OCI-LY1 (cell line): ENCODE data around the gene CASQ2.

Source experiments
- EZH2 ChIP-seq: fragments of 200-600 bp; sonication (generic), shearing (Covaris generic); IDR thresholded peaks from 2 replicates; pipeline ENCODE4 v1.8.0; 2017; ENCODE audit warnings: borderline replicate concordance, mixed run types, mild to moderate bottlenecking, antibody characterized with exemption, low read length, moderate library complexity, mixed read lengths
- TF ChIP-seq, protein P1 (sequence below): fragments of 200-600 bp; sonication (generic), shearing (Covaris generic); IDR thresholded peaks from 2 replicates; pipeline ENCODE4 v1.5.1; 2017; ENCODE audit warnings: mild to moderate bottlenecking, antibody characterized with exemption, low read length, moderate library complexity, mixed read lengths

DNA sequence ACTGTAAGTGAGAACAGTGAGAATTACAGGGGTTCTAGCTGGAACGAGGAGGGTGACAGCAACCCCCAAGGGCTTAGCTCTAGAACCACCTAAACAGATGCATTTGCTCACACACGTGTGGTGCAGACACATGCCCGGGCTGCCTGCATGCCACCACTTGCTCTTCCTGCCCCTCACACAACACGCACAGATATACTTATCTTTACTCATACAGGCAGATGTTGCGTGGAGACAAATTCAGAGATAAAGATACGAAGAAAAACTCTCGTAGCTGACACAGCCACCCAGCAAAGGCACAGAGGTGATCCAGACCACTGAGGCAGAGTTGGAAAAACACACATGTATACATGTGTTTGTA is 113.2 kb downstream of the CASQ2 start:
- TF ChIP-seq, protein P1, sequence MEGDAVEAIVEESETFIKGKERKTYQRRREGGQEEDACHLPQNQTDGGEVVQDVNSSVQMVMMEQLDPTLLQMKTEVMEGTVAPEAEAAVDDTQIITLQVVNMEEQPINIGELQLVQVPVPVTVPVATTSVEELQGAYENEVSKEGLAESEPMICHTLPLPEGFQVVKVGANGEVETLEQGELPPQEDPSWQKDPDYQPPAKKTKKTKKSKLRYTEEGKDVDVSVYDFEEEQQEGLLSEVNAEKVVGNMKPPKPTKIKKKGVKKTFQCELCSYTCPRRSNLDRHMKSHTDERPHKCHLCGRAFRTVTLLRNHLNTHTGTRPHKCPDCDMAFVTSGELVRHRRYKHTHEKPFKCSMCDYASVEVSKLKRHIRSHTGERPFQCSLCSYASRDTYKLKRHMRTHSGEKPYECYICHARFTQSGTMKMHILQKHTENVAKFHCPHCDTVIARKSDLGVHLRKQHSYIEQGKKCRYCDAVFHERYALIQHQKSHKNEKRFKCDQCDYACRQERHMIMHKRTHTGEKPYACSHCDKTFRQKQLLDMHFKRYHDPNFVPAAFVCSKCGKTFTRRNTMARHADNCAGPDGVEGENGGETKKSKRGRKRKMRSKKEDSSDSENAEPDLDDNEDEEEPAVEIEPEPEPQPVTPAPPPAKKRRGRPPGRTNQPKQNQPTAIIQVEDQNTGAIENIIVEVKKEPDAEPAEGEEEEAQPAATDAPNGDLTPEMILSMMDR: no peak
- no peak for TF ChIP-seq EZH2
